PFSK-1 (cell line): ENCODE data around the gene TOMM6.

Experiments used
- POLR2AphosphoS5 ChIP-seq: IDR thresholded peaks from 2 replicates; pipeline ENCODE4 v1.6.1; 2012; ENCODE audit warnings: low read depth, mild to moderate bottlenecking, control low read depth, low read length, moderate library complexity
- TAF1 ChIP-seq: IDR thresholded peaks from 2 replicates; pipeline ENCODE4 v1.6.1; 2012; ENCODE audit warnings: low read length, control low read depth, borderline replicate concordance; ENCODE audit not compliant: insufficient read depth

GRCh38 chr6:41755895-41756294 is 31.6 kb upstream of the TOMM6 start:
- TF ChIP-seq POLR2AphosphoS5 = no peak
- TF ChIP-seq TAF1 = no peak
